SK-N-SH treated with all-trans-retinoic acid at 6 μM for 48 hours (cell line): Measurements from ENCODE around the gene GSS.

Source experiments
- OSR1 ChIP-seq: fragments of 250-450 bp; sonication (Bioruptor Pico); IDR thresholded peaks from 2 replicates; pipeline ENCODE4 v1.8.0; 2022; ENCODE audit warnings: moderate library complexity, mild to moderate bottlenecking, inconsistent platforms
- TCF4 ChIP-seq: fragments of 250-450 bp; sonication (Bioruptor Pico); IDR thresholded peaks from 2 replicates; pipeline ENCODE4 v1.8.0; 2021; ENCODE audit warnings: mild to moderate bottlenecking, moderate library complexity, borderline replicate concordance
- ZFP3 ChIP-seq: fragments of 250-450 bp; sonication (Bioruptor Pico); IDR thresholded peaks from 2 replicates; pipeline ENCODE4 v1.5.0; 2020; ENCODE audit warnings: mild to moderate bottlenecking, moderate library complexity
- ZNF565 ChIP-seq: fragments of 450-650 bp; formaldehyde crosslinking; conservative IDR thresholded peaks from 2 replicates; pipeline ENCODE4 v1.5.0; 2020; ENCODE audit warnings: low read depth, mild to moderate bottlenecking, moderate library complexity
- TF ChIP-seq, protein P1 (sequence below): fragments of 250-450 bp; sonication (Bioruptor Pico); IDR thresholded peaks from 2 replicates; pipeline ENCODE4 v1.5.1; 2020; ENCODE audit warnings: low read depth, mild to moderate bottlenecking, moderate library complexity

GRCh38 chr20:34928411-34928810 lies 27.2 kb downstream of the GSS start:
- no peak for TF ChIP-seq TCF4 (CRISPR knock-in tag)
- TF ChIP-seq, protein P1, sequence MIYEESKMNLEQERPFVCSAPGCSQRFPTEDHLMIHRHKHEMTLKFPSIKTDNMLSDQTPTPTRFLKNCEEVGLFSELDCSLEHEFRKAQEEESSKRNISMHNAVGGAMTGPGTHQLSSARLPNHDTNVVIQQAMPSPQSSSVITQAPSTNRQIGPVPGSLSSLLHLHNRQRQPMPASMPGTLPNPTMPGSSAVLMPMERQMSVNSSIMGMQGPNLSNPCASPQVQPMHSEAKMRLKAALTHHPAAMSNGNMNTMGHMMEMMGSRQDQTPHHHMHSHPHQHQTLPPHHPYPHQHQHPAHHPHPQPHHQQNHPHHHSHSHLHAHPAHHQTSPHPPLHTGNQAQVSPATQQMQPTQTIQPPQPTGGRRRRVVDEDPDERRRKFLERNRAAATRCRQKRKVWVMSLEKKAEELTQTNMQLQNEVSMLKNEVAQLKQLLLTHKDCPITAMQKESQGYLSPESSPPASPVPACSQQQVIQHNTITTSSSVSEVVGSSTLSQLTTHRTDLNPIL (CRISPR knock-in tag), result no peak
- no peak for TF ChIP-seq ZFP3 (CRISPR knock-in tag)
- no peak for TF ChIP-seq ZNF565 (CRISPR knock-in tag)
- TF ChIP-seq OSR1 (CRISPR knock-in tag), result no peak
